Measurements from ENCODE around the gene BHLHE41.

BHLHE41 gene

GRCh38 chr12:26124446-26125399, at the start of gene BHLHE41:
Gene BHLHE41 (minus strand): TSS chr12:26125037. CDS start chr12:26124779, 258 bp downstream.
- peak; percentile 85 for DNase-seq (ENCODE audit: low spot score)

- DNase-seq (ENCODE audit: low spot score) = no peak
Measured at GRCh38 chr12:26172946-26173552, 48.2 kb upstream of the BHLHE41 start.

GRCh38 chr12:26172539-26172938, 47.7 kb upstream of the BHLHE41 start:
- no peak for DNase-seq (ENCODE audit: low spot score)

GRCh38 chr12:26172013-26172412, 47.2 kb upstream of the BHLHE41 start:
- DNase-seq (ENCODE audit: low spot score) = no peak

- DNase-seq (ENCODE audit: low spot score) = peak; percentile 90
Measured at GRCh38 chr12:26164118-26164517, 39.3 kb upstream of the BHLHE41 start.

GRCh38 chr12:26162905-26163304, 38.1 kb upstream of the BHLHE41 start:
- no peak for DNase-seq (ENCODE audit: low spot score)

- no peak for DNase-seq (ENCODE audit: low spot score)
Measured at GRCh38 chr12:26162174-26162573, 37.3 kb upstream of the BHLHE41 start.

- peak; percentile 39 for DNase-seq (ENCODE audit: low spot score)
Measured at GRCh38 chr12:26158078-26158764, 33.4 kb upstream of the BHLHE41 start.

GRCh38 chr12:26157001-26157400, 32.2 kb upstream of the BHLHE41 start:
- peak; percentile 85 for DNase-seq (ENCODE audit: low spot score)

GRCh38 chr12:26156201-26156871, 31.5 kb upstream of the BHLHE41 start:
- DNase-seq (ENCODE audit: low spot score) = peak; percentile 87

GRCh38 chr12:26153421-26154154, 28.8 kb upstream of the BHLHE41 start:
- DNase-seq (ENCODE audit: low spot score) = peak; percentile 99

GRCh38 chr12:26152507-26153102, 27.8 kb upstream of the BHLHE41 start:
- DNase-seq (ENCODE audit: low spot score) = peak; percentile 50

GRCh38 chr12:26150736-26151450, 26.1 kb upstream of the BHLHE41 start:
- DNase-seq (ENCODE audit: low spot score) = peak; percentile 66

GRCh38 chr12:26149968-26150500, 25.2 kb upstream of the BHLHE41 start:
- DNase-seq (ENCODE audit: low spot score) = no peak

- no peak for DNase-seq (ENCODE audit: low spot score)
Measured at GRCh38 chr12:26148291-26148690, 23.5 kb upstream of the BHLHE41 start.

GRCh38 chr12:26143291-26143690, 18.5 kb upstream of the BHLHE41 start:
- DNase-seq (ENCODE audit: low spot score) = no peak

- no peak for DNase-seq (ENCODE audit: low spot score)
Measured at GRCh38 chr12:26138860-26139259, 14.0 kb upstream of the BHLHE41 start.

GRCh38 chr12:26136688-26137087, 11.9 kb upstream of the BHLHE41 start:
- no peak for DNase-seq (ENCODE audit: low spot score)

GRCh38 chr12:26135571-26135970, 10.7 kb upstream of the BHLHE41 start:
- no peak for DNase-seq (ENCODE audit: low spot score)

- peak; percentile 94 for DNase-seq (ENCODE audit: low spot score)
Measured at GRCh38 chr12:26135010-26135420, 10.2 kb upstream of the BHLHE41 start.
